IPS-18a (cell line): Measurements from ENCODE around the gene PIGH.

Experiments
- H3K27ac ChIP-seq: one replicate; pipeline ENCODE4 v1.5.1; 2013; ENCODE audit warnings: low read length
- H3K27me3 ChIP-seq: one replicate; pipeline ENCODE4 v1.6.1; 2013; ENCODE audit warnings: mild to moderate bottlenecking, low read length; ENCODE audit not compliant: control insufficient read depth, insufficient read depth
- H3K36me3 ChIP-seq: one replicate; pipeline ENCODE4 v1.6.1; 2013; ENCODE audit warnings: low read depth, low read length; ENCODE audit not compliant: control insufficient read depth
- H3K4me1 ChIP-seq: one replicate; pipeline ENCODE4 v1.6.1; 2013; ENCODE audit warnings: low read depth, low read length; ENCODE audit not compliant: control insufficient read depth
- H3K4me3 ChIP-seq: one replicate; pipeline ENCODE4 v1.5.1; 2013; ENCODE audit warnings: low read length
- H3K9ac ChIP-seq: one replicate; pipeline ENCODE4 v1.6.1; 2013; ENCODE audit warnings: mild to moderate bottlenecking, low read length, moderate library complexity
- H3K9me3 ChIP-seq: one replicate; pipeline ENCODE4 v1.6.1; 2013; ENCODE audit warnings: low read depth, low read length; ENCODE audit not compliant: control insufficient read depth

PIGH gene

GRCh38 chr14:67580336-67581171 is 19.5 kb downstream of the PIGH start:
- no peaks in the 10 kb centered on the region for H3K4me1 ChIP-seq
- no peaks in the 10 kb centered on the region for H3K9me3 ChIP-seq
- H3K36me3 ChIP-seq, result peaks cover 35% of the 10 kb centered on the region
- H3K9ac ChIP-seq, result no peak overlapping the region
- no peaks in the 10 kb centered on the region for H3K27me3 ChIP-seq
- no peak overlapping the region for H3K27ac ChIP-seq
- no peak overlapping the region for H3K4me3 ChIP-seq

GRCh38 chr14:67579636-67580035 is 20.4 kb downstream of the PIGH start:
- H3K36me3 ChIP-seq, result peaks cover 35% of the 10 kb centered on the region
- no peak overlapping the region for H3K9ac ChIP-seq
- no peaks in the 10 kb centered on the region for H3K4me1 ChIP-seq
- no peaks in the 10 kb centered on the region for H3K9me3 ChIP-seq
- H3K4me3 ChIP-seq, result no peak overlapping the region
- no peak overlapping the region for H3K27ac ChIP-seq
- H3K27me3 ChIP-seq, result no peaks in the 10 kb centered on the region

GRCh38 chr14:67579040-67579439 is 21.0 kb downstream of the PIGH start:
- H3K27me3 ChIP-seq, result no peaks in the 10 kb centered on the region
- H3K4me3 ChIP-seq, result no peak overlapping the region
- no peak overlapping the region for H3K27ac ChIP-seq
- H3K9ac ChIP-seq, result no peak overlapping the region
- no peaks in the 10 kb centered on the region for H3K9me3 ChIP-seq
- H3K4me1 ChIP-seq, result no peaks in the 10 kb centered on the region
- H3K36me3 ChIP-seq, result peaks cover 35% of the 10 kb centered on the region

- H3K27ac ChIP-seq, result no peak overlapping the region
- H3K4me1 ChIP-seq, result no peaks in the 10 kb centered on the region
- no peak overlapping the region for H3K4me3 ChIP-seq
- H3K36me3 ChIP-seq, result peaks cover 35% of the 10 kb centered on the region
- no peaks in the 10 kb centered on the region for H3K9me3 ChIP-seq
- no peak overlapping the region for H3K9ac ChIP-seq
- H3K27me3 ChIP-seq, result no peaks in the 10 kb centered on the region
These were observed 21.9 kb downstream of the PIGH start for GRCh38 chr14:67577909-67578749.

GRCh38 chr14:67577181-67577808 is 22.8 kb downstream of the PIGH start:
- no peak overlapping the region for H3K9ac ChIP-seq
- H3K27ac ChIP-seq, result no peak overlapping the region
- H3K36me3 ChIP-seq, result peaks cover 35% of the 10 kb centered on the region
- H3K27me3 ChIP-seq, result no peaks in the 10 kb centered on the region
- H3K4me3 ChIP-seq, result no peak overlapping the region
- H3K9me3 ChIP-seq, result no peaks in the 10 kb centered on the region
- H3K4me1 ChIP-seq, result no peaks in the 10 kb centered on the region

- no peak overlapping the region for H3K4me3 ChIP-seq
- H3K27ac ChIP-seq, result no peak overlapping the region
- H3K27me3 ChIP-seq, result no peaks in the 10 kb centered on the region
- H3K9me3 ChIP-seq, result no peaks in the 10 kb centered on the region
- H3K9ac ChIP-seq, result no peak overlapping the region
- H3K4me1 ChIP-seq, result no peaks in the 10 kb centered on the region
- peaks cover 27% of the 10 kb centered on the region for H3K36me3 ChIP-seq
These were observed 23.7 kb downstream of the PIGH start for GRCh38 chr14:67576216-67576955.

GRCh38 chr14:67575684-67576083 is 24.4 kb downstream of the PIGH start:
- Histone ChIP-seq H3K4me1 (no peaks in the 10 kb centered on the region), H3K4me3 (no peak overlapping the region), H3K27ac (no peak overlapping the region), H3K27me3 (no peaks in the 10 kb centered on the region), H3K9ac (no peak overlapping the region), H3K36me3 (peaks cover 21% of the 10 kb centered on the region), H3K9me3 (no peaks in the 10 kb centered on the region)

- H3K4me3 ChIP-seq, result no peak overlapping the region
- H3K9me3 ChIP-seq, result no peaks in the 10 kb centered on the region
- H3K36me3 ChIP-seq, result peaks cover 15% of the 10 kb centered on the region
- H3K9ac ChIP-seq, result no peak overlapping the region
- no peak overlapping the region for H3K27ac ChIP-seq
- H3K4me1 ChIP-seq, result no peaks in the 10 kb centered on the region
- no peaks in the 10 kb centered on the region for H3K27me3 ChIP-seq
These were observed 25.3 kb downstream of the PIGH start for GRCh38 chr14:67574806-67575205.

- Histone ChIP-seq H3K9ac (no peak overlapping the region), H3K27me3 (no peaks in the 10 kb centered on the region), H3K36me3 (peaks cover 8% of the 10 kb centered on the region), H3K9me3 (no peaks in the 10 kb centered on the region), H3K4me1 (no peaks in the 10 kb centered on the region), H3K27ac (no peak overlapping the region), H3K4me3 (no peak overlapping the region)
These were observed 25.9 kb downstream of the PIGH start for GRCh38 chr14:67574156-67574555.

- no peaks in the 10 kb centered on the region for H3K27me3 ChIP-seq
- no peak overlapping the region for H3K27ac ChIP-seq
- no peak overlapping the region for H3K4me3 ChIP-seq
- H3K36me3 ChIP-seq, result peaks cover 5% of the 10 kb centered on the region
- H3K9me3 ChIP-seq, result no peaks in the 10 kb centered on the region
- H3K4me1 ChIP-seq, result no peaks in the 10 kb centered on the region
- no peak overlapping the region for H3K9ac ChIP-seq
These were observed 26.6 kb downstream of the PIGH start for GRCh38 chr14:67573228-67574010.
